DOHH2 (cell line): ENCODE measurements around the gene ZFAND3.

Source experiments
- CTCF ChIP-seq: fragments of 200-600 bp; sonication (generic); IDR thresholded peaks from one replicate; pipeline ENCODE4 v1.5.1; 2014; ENCODE audit warnings: antibody characterized with exemption, mild to moderate bottlenecking, low read depth, low read length; ENCODE audit not compliant: poor library complexity, severe bottlenecking
- EZH2phosphoT487 ChIP-seq: fragments of 200-600 bp; sonication (generic); IDR thresholded peaks from 2 replicates; pipeline ENCODE4 v1.6.1; 2017; ENCODE audit warnings: borderline replicate concordance, mild to moderate bottlenecking, antibody characterized with exemption, low read length, moderate library complexity, mixed read lengths

DNA sequence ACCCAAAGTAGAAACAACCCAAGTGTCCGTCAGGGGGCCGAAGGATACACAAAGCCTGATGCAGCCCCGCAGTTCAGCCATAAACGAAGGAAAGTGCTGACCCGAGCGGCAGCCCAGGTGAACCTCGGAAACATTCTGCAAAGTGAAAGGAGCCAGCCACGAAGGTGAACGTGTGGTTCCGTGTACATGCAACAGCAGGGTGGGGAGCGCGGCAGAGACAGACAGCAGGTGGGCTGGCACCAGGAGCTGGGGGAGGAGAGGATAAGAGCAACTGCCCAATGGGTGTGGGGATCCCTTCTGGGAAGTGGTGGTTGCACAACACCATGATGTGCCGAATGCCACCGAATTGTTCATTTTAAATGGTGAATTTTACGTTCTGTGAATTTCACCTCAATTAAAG, 341.8 kb downstream of the ZFAND3 start:
- TF ChIP-seq CTCF (no peak), EZH2phosphoT487 (no peak)
